Left cardiac atrium (tissue), 4 donors: ENCODE measurements around the gene ADCY9. TPM values are rescaled to one million over a fixed set of nuclear protein-coding genes. Genes with fewer than 3 reads are reported as not detected.
"Not testable (repeated sequence)": the region's sequence is repeated elsewhere in the genome, so short reads cannot be mapped to it uniquely, and the experiment has no call there.

Source experiments
- ATAC-seq, 2 donors: fragments of 200-7000 bp; cut with Tn5 transposase; one replicate each; pipeline ENCODE4 v1.9.1; 2020; ENCODE audit warnings: mild to moderate bottlenecking in 2 of 2, moderate library complexity in 2 of 2
- DNase-seq: peaks from one replicate; pipeline ENCODE4 v3.0.0-alpha.2; 2020
- intact Hi-C, 2 donors: fragments of 100-400 bp; cut with DNase I; formaldehyde crosslinking; loops; one replicate each; pipeline versions ENCODE4 v1.14.1 to v1.15.1; 2022 to 2023
- long read RNA-seq: library from polyadenylated mRNA; unstranded; transcript quantifications from one replicate; pipeline ENCODE4 v2.0.0, GENCODE V29; 2021
- total RNA-seq, 2 donors: library from RNA; stranded (reverse); fragmentation: NEBNext Ultra II Directional; extraction: Animal tissue kit (Norgen Biotek cat#: 25700); gene quantifications; one replicate each; pipeline ENCODE4 v1.2.1, GENCODE V29; 2021
- donor health status: DM: no; HTN: yes; CAD: no.
- donor health status: DM: no; HTN: yes; CAD: no; lungs with severe emphysema.
- donor health status: DM: yes; HTN: yes; CAD: no.
- donor health status: Dilated cardiomyopathy.

The ADCY9 gene
- 10 to 100 TPM; 22.6 to 25.9 TPM for total RNA-seq
- long read RNA-seq, partial matches to known transcripts, result 4 of 9 reads
- long read RNA-seq, other reads (novel, unspliced or antisense), result 5 of 9 reads

GRCh38 chr16:4116325-4117249 lies at the start of gene ADCY9:
Gene ADCY9 (minus strand): TSS chr16:4116442. CDS start chr16:4115442, 1,000 bp downstream.
- DNase-seq, result peak; percentile 83
- ATAC-seq, result peak; percentile 85 to 92
- intact Hi-C loops, result loop anchor here in 1 of 2 donors (5.0 to 10.0 kb wide), 2 partner anchors 134 to 138 kb away; no protein-coding TSS in a partner anchor

DNA sequence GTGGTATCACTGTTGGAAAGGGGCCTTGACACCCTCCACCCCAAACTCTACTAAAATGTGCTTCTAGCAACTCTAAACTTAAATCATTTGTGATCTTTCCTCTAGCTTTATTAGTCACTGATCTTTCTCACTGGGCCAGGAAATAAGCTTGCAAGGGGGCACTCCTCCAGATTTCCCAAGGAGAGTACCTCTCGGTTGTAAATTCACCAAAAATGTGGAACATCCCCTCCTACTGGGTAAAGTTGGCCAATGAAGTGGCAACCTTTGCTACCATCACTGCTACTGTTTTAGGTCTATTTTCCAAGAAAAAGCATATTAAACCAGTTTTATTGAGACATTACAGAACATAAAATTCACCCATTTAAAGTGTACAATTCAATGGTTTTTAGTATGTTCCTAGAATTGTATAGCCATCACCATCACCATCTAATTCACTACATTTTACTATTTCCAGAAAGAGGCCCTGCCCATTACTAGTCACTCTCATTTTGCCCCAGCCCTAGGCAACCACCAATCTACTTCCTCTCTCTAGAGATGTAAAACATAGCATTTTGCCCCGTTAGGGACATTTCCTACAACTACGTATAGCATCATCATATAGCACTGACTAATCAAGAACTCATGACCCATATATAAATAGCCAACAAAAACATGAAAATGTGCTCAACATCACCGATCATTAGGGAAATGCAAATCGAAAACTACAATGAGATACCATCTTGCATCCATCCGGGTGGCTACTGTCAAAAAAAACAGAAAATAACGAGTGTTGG lies 44.6 kb upstream of the ADCY9 start:
- ATAC-seq (no peak), DNase-seq (no peak)
- intact Hi-C loops, result loop anchor here in 1 of 2 donors (10.0 kb wide), 1 partner anchor 176 kb away; no protein-coding TSS in a partner anchor

GRCh38 chr16:4159726-4160125 lies 43.5 kb upstream of the ADCY9 start:
- intact Hi-C loops, result loop anchor here in 1 of 2 donors (10.0 kb wide), 1 partner anchor 175 kb away; no protein-coding TSS in a partner anchor
- ATAC-seq, result no peak
- DNase-seq, result no peak

GRCh38 chr16:4158143-4159093 lies 42.2 kb upstream of the ADCY9 start:
- ATAC-seq, result no peak
- no peak for DNase-seq
- intact Hi-C loops, result no loop called here

GRCh38 chr16:4157376-4157825 lies 41.2 kb upstream of the ADCY9 start:
- DNase-seq (no peak), ATAC-seq (no peak)
- intact Hi-C loops, result no loop called here

- intact Hi-C loops, ATAC-seq, DNase-seq: not testable (repeated sequence)
Measured at GRCh38 chr16:4156503-4156902, 40.3 kb upstream of the ADCY9 start.

GRCh38 chr16:4153364-4153763 lies 37.1 kb upstream of the ADCY9 start:
- intact Hi-C loops, DNase-seq, ATAC-seq: not testable (repeated sequence)

- ATAC-seq (no peak), DNase-seq (no peak)
- intact Hi-C loops, result no loop called here
Measured at GRCh38 chr16:4152267-4152666, 36.0 kb upstream of the ADCY9 start.

GRCh38 chr16:4147236-4147635 lies 31.0 kb upstream of the ADCY9 start:
- DNase-seq (no peak), ATAC-seq (no peak)
- intact Hi-C loops, result no loop called here

DNA sequence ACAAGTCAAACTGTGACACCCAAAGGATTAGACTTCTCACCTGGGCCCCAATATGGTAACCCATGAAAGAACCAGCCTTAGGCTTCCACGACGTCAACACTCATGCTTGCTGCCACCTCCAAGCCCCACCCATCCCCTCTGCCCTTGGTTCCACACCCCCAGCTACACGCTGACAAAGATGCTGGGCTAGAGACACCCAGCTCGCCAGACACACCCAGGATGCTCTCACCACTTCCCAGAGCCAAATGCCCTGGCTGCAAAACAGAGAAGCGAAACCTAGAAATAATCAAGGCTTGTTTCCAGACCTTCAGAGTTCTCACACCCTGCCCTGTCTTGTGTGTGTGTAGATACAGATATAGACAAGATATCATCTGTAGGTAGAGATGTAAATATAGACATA lies 26.0 kb upstream of the ADCY9 start:
- intact Hi-C loops, result no loop called here
- ATAC-seq (no peak), DNase-seq (no peak)

DNA sequence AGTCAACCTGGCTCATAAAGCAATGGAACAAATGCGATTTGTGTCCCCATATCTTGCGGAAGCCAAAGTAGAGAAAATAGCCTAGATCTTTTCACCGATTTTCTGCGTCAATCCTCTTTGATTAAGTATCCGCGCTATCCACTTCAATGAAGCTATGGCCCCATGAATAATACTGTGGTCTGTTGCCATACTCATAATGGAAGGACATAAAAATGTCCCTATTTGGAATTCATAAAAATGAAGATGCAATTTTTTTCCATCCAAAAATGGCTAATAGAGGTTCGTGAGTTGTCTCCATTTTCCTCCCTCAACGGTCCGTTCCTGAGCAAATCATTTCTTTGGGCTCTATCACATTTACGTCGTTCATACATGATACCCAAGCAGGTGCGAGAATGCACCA lies 25.4 kb upstream of the ADCY9 start:
- no peak for ATAC-seq
- DNase-seq, result no peak
- intact Hi-C loops, result no loop called here

DNA sequence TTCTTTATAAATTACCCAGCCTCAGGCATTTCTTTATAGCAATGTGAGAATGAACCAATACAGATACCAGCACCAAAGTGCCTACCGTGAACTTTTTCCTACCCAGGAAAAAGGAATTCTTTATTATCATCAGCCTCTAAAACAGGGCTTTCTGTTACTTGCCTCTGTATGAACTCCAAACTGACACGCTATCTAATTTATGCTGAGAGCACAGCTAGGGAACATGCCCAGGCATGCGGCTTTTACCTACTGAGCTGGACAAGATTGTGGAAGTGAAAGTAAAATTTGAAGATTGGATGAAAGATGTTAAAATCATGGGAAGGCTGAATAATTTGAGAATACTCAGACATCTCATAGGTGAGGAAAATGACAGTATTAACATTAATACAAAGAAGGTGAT lies 24.4 kb upstream of the ADCY9 start:
- ATAC-seq, result no peak
- no peak for DNase-seq
- intact Hi-C loops, result no loop called here

DNA sequence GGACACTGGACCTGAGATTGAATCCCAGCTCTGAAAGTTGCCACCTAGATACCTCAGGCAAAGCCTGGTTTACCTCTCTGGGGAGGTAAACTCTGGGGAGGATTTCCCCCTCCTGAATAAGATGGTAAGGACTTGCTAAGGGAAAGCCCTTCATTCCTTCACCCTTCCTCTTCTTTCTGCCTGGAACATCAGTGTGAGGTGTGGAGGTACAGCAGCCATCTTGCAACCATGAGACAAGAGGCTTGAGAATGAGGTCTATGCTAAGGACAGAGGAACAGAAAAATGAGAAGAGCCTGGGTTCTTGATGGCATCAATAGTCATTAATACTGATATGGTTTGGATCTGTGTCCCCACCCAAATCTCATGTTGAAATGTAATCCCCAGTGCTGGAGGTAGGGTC lies 23.7 kb upstream of the ADCY9 start:
- intact Hi-C loops, result no loop called here
- ATAC-seq, result no peak
- no peak for DNase-seq

GRCh38 chr16:4138713-4139112 lies 22.5 kb upstream of the ADCY9 start:
- intact Hi-C loops, result no loop called here
- DNase-seq (no peak), ATAC-seq (no peak)

DNA sequence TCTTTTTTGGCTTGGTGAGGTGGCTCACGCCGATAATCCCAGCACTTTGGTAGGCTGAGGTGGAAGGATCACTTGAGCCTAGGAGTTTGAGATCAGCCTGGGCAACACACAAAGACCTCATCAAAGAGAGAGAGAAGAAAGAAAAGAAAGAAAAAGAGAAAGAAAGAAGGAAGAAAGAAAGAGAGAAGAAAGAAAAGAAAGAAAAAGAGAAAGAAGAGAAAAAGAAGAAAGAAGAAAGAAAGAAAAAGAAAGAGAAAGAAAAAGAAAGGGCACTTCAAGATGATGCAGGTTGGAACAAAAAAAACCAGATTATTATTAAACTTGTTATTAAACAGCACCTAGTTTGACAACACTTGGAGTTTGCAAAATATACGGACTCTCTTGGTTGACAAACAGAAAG lies 21.2 kb upstream of the ADCY9 start:
- DNase-seq (no peak), ATAC-seq (no peak)
- intact Hi-C loops, result no loop called here

- DNase-seq (no peak), ATAC-seq (no peak)
- intact Hi-C loops, result no loop called here
Measured at GRCh38 chr16:4136229-4136813, 20.1 kb upstream of the ADCY9 start.

DNA sequence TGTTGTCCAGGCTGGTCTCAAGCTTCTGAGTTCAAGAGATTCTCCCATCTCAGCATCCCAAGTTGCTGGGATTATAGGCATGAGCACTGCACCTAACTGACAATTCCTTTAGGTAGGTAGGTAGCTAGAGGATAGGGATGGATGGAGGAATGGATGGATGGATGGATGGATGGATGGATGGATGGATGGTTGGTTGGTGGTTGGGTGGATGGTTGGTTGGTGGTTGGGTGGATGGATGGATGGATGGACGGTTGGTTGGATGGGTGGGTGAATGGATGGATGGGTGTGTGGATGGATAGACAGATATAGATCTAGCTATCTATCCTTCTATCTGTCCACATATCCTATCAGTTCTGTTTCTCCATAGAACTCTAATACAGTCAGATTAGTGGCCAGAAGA lies 19.3 kb upstream of the ADCY9 start:
- no peak for DNase-seq
- no peak for ATAC-seq
- intact Hi-C loops, result no loop called here

GRCh38 chr16:4133897-4134372 lies 17.7 kb upstream of the ADCY9 start:
- no peak for DNase-seq
- intact Hi-C loops, result no loop called here
- ATAC-seq, result no peak
